T-cell (primary cell): ENCODE measurements around the gene C1orf116. TPM values are rescaled to one million over a fixed set of nuclear protein-coding genes. Genes with fewer than 3 reads are reported as not detected.

ENCODE experiments used
- ATAC-seq, 4 experiments: fragments of 200-7000 bp in 3 of 4; fragments of 150-1000 bp in 1 of 4; cut with Tn5 transposase; replicated peaks in 1 of 4; 1 replicate in 3 of 4; 2 replicates in 1 of 4; pipeline ENCODE4 v1.10.0; 2021; ENCODE audit warnings: moderate library complexity in 3 of 4, mild to moderate bottlenecking in 2 of 4, moderate number of reproducible peaks in 1 of 4
- CTCF ChIA-PET, 2 donors: fragments of 300-600 bp; sonication (Branson Sonifier 250); formaldehyde crosslinking; loops; one replicate each; lab custom pipeline; 2022; ENCODE audit warnings: antibody characterized with exemption in 2 of 2; lab: Charles Lee
- POLR2A ChIA-PET, 2 donors: fragments of 300-600 bp; sonication (Branson Sonifier 250); formaldehyde crosslinking; loops; one replicate each; lab custom pipeline; 2022; ENCODE audit warnings: antibody characterized with exemption in 2 of 2; lab: Charles Lee
- DNase-seq, 35 experiments: peaks; one replicate each; pipeline versions ENCODE4 v3.0.0 to v3.0.0-alpha.2; 2013 to 2023
- H3K27ac ChIP-seq: one replicate; pipeline ENCODE4 v1.5.1; 2013; ENCODE audit warnings: low read length
- H3K27me3 ChIP-seq, 2 experiments: replicated peaks in 1 of 2; 1 replicate in 1 of 2; 2 replicates in 1 of 2; pipeline versions ENCODE4 v1.6.1 to v1.7.0; 2013; ENCODE audit warnings: low read length in 1 of 2, mixed read lengths in 1 of 2; ENCODE audit not compliant: control insufficient read depth in 2 of 2, insufficient read depth in 2 of 2; ENCODE audit errors: extremely low read depth in 1 of 2
- H3K36me3 ChIP-seq, 2 donors: 1 replicate in 1 of 2; 2 replicates in 1 of 2; pipeline versions ENCODE4 v1.6.1 to v1.7.0; 2013; ENCODE audit warnings: low read length in 1 of 2; ENCODE audit not compliant: control insufficient read depth in 2 of 2, insufficient read depth in 1 of 2; ENCODE audit errors: extremely low read depth in 1 of 2
- H3K4me1 ChIP-seq, 2 experiments: 1 replicate in 1 of 2; 2 replicates in 1 of 2; pipeline versions ENCODE4 v1.6.1 to v1.7.0; 2013; ENCODE audit warnings: low read length in 2 of 2, mixed read lengths in 1 of 2; ENCODE audit not compliant: insufficient read depth in 2 of 2, control insufficient read depth in 1 of 2; ENCODE audit errors: extremely low read depth in 1 of 2
- H3K4me3 ChIP-seq, 2 donors: 1 replicate in 1 of 2; 2 replicates in 1 of 2; pipeline versions ENCODE4 v1.5.1 to v1.7.0; 2013; ENCODE audit warnings: mild to moderate bottlenecking in 2 of 2, low read length in 1 of 2, moderate library complexity in 1 of 2; ENCODE audit not compliant: control insufficient read depth in 1 of 2; ENCODE audit errors: extremely low read depth in 1 of 2
- H3K9me3 ChIP-seq: 2 replicates; pipeline ENCODE4 v1.7.0; 2013
- H3K27ac Mint-ChIP-seq, 2 donors: one replicate each; pipeline ENCODE4 v1.8.0; 2020 to 2021; ENCODE audit warnings: mild to moderate bottlenecking in 2 of 2, mixed read lengths in 2 of 2
- H3K27me3 Mint-ChIP-seq, 2 donors: one replicate each; pipeline ENCODE4 v1.8.0; 2021 to 2022; ENCODE audit warnings: mixed read lengths in 2 of 2
- H3K36me3 Mint-ChIP-seq: one replicate; pipeline ENCODE4 v1.8.0; 2021; ENCODE audit warnings: mixed read lengths
- H3K4me1 Mint-ChIP-seq, 3 donors: one replicate each; pipeline ENCODE4 v1.8.0; 2020 to 2022; ENCODE audit warnings: mixed read lengths in 3 of 3, mild to moderate bottlenecking in 1 of 3
- H3K4me3 Mint-ChIP-seq, 3 donors: one replicate each; pipeline ENCODE4 v1.8.0; 2020 to 2022; ENCODE audit warnings: mild to moderate bottlenecking in 3 of 3, mixed read lengths in 3 of 3, moderate library complexity in 3 of 3
- H3K9me3 Mint-ChIP-seq, 3 donors: one replicate each; pipeline ENCODE4 v1.8.0; 2020 to 2022; ENCODE audit warnings: mixed read lengths in 3 of 3
- WGBS: methylation state at CpG from one replicate; pipeline ENCODE4 v1.1.5; 2013; ENCODE audit warnings: missing lambda C conversion rate; ENCODE audit not compliant: insufficient coverage; 5-methylcytosine and 5-hydroxymethylcytosine counted together
- total RNA-seq, 35 experiments: library from RNA in 6 of 35; stranded (reverse) in 6 of 35; fragments of 120-200 nt in 1 of 35; gene quantifications; one replicate each; pipeline versions ENCODE4 v1.2.1 to v1.2.4 and lab custom pipeline; 2013 to 2026

The C1orf116 gene
- total RNA-seq, 5 donors from 2014 or later (not counting 1 experiment from before 2014, with no cell fraction given), result 0.08 to 0.29 (median 0.14) TPM

DNA sequence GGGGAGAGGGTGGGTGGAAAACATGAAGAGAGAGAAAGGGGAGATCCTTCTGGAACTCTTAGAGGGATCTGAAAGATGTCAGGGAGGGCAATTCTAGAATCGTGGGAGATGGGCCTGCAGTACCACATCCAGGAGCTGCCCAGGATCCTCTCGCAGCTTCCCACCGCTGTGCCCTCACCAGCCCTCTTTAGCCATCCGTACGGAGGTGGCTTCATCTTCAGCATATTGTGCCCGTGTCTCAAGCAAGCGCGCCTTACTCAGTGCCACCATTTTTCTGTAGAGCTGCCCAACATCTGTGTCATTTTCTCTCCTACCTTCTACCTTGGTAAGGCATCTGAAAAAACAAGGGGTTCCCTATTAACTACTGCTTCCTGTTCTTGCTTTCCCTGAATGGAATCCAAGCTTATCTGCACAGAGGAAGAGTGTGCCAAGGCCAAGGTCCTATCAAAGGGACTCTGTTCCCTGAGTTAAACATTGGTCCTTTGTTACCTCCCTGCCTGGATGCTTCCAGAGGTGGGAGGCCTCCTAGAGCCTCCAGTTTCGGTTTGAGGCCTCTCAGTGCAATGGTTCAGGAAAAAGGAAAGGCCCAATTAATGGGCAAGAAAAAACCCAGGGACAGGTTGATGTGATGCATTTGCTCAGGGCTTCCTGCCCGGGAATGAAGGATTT lies 23.2 kb downstream of the C1orf116 start:
- Histone ChIP-seq H3K27me3 (peaks cover 0 to 6% of the 10 kb centered on the region in 2 experiments), H3K27ac (no peak overlapping the region), H3K9me3 (no peaks in the 10 kb centered on the region), H3K36me3 (no peaks in the 10 kb centered on the region), H3K4me1 (no peaks in the 10 kb centered on the region), H3K4me3 (no peak overlapping the region)
- Mint-ChIP-seq H3K4me1 (peaks cover 1 to 6% (median 2%) of the 10 kb centered on the region in 3 donors), H3K27me3 (peaks cover 24 to 35% of the 10 kb centered on the region in 2 donors), H3K9me3 (no peaks in the 10 kb centered on the region), H3K36me3 (no peaks in the 10 kb centered on the region), H3K4me3 (no peak overlapping the region), H3K27ac (no peak overlapping the region)
- CTCF ChIA-PET, result no interaction called here
- POLR2A ChIA-PET, result no interaction called here
- ATAC-seq (no peak), DNase-seq (no peak)
- WGBS, result 89% methylated on average over 7 of the region's 10 CpGs

DNA sequence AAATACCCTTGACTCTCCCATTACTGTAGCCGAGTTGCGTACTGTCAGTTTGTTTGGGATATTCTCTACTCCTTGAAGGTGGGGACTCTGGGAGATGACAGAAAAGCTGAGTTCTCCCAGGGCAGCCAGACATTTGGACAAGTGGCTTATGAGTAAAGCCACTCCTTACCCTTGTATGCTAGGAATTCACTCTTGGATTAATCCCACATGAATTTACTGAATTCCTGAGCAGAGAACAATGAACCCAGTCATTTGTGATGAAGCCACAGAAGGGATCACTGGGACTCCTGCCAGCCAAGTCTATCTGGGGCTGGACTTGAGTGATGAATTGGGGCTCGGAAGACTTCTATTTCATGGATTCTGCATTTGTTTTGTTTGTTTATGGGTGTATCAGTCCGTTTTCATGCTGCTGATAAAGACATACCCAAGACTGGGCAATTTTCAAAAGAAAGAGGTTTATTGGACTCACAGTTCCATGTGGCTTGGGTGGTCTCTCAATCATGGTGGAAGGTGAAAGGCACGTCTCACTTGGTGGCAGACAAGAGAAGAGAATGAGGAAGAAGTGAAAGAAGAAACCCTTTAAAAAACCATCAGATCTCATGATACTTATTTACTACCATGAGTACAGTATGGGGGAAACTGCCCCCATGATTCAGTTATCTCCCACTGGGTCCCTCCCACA lies 25.1 kb downstream of the C1orf116 start:
- H3K36me3 ChIP-seq, result no peaks in the 10 kb centered on the region
- H3K27me3 ChIP-seq, result peaks cover 0 to 6% of the 10 kb centered on the region in 2 experiments
- POLR2A ChIA-PET, result no interaction called here

GRCh38 chr1:207006914-207007313 lies 25.6 kb downstream of the C1orf116 start:
- peaks cover 1 to 6% (median 2%) of the 10 kb centered on the region in 3 donors for H3K4me1 Mint-ChIP-seq
- WGBS, result 100% methylated on average over 1 of the region's 3 CpGs
- H3K27me3 Mint-ChIP-seq, result peaks cover 13 to 16% of the 10 kb centered on the region in 2 donors
- H3K9me3 ChIP-seq, result no peaks in the 10 kb centered on the region
- no peaks in the 10 kb centered on the region for H3K36me3 ChIP-seq
- CTCF ChIA-PET, result interaction anchor here in 1 of 2 donors (0.8 kb wide), 1 partner anchor 74 kb away, joined by 4 read pairs; no protein-coding TSS in a partner anchor
- H3K4me1 ChIP-seq, result no peaks in the 10 kb centered on the region
- peaks cover 0 to 6% of the 10 kb centered on the region in 2 experiments for H3K27me3 ChIP-seq
- no peak overlapping the region for H3K27ac Mint-ChIP-seq
- DNase-seq (no peak), ATAC-seq (no peak)
- H3K4me3 ChIP-seq, result no peak overlapping the region
- H3K36me3 Mint-ChIP-seq, result no peaks in the 10 kb centered on the region
- POLR2A ChIA-PET, result no interaction called here
- H3K9me3 Mint-ChIP-seq, result no peaks in the 10 kb centered on the region
- no peak overlapping the region for H3K4me3 Mint-ChIP-seq
- no peak overlapping the region for H3K27ac ChIP-seq

More for the DNA sequence above, 25.1 kb downstream of the C1orf116 start:
- peaks cover 1 to 6% (median 2%) of the 10 kb centered on the region in 3 donors for H3K4me1 Mint-ChIP-seq
- no peak overlapping the region for H3K27ac Mint-ChIP-seq
- H3K27me3 Mint-ChIP-seq, result peaks cover 17 to 22% of the 10 kb centered on the region in 2 donors
- 58% methylated on average over 2 of the region's 5 CpGs for WGBS
- H3K4me3 Mint-ChIP-seq, result no peak overlapping the region
- no peaks in the 10 kb centered on the region for H3K36me3 Mint-ChIP-seq
- Histone ChIP-seq H3K9me3 (no peaks in the 10 kb centered on the region), H3K4me1 (no peaks in the 10 kb centered on the region), H3K27ac (no peak overlapping the region), H3K4me3 (no peak overlapping the region)
- ATAC-seq, result no peak
- no peaks in the 10 kb centered on the region for H3K9me3 Mint-ChIP-seq
- CTCF ChIA-PET, result no interaction called here
- no peak for DNase-seq

- Mint-ChIP-seq H3K27me3 (peaks cover 13 to 14% of the 10 kb centered on the region in 2 donors), H3K9me3 (no peaks in the 10 kb centered on the region), H3K4me3 (no peak overlapping the region), H3K4me1 (peaks cover 1 to 6% (median 2%) of the 10 kb centered on the region in 3 donors), H3K27ac (no peak overlapping the region), H3K36me3 (no peaks in the 10 kb centered on the region)
- POLR2A ChIA-PET, result no interaction called here
- DNase-seq (no peak), ATAC-seq (no peak)
- H3K27me3 ChIP-seq, result peaks cover 0 to 6% of the 10 kb centered on the region in 2 experiments
- 70% methylated on average over 2 of the region's 3 CpGs for WGBS
- H3K27ac ChIP-seq, result no peak overlapping the region
- no peaks in the 10 kb centered on the region for H3K4me1 ChIP-seq
- CTCF ChIA-PET, result interaction anchor here in 1 of 2 donors (0.6 to 0.8 kb wide), 2 partner anchors 9 to 73 kb away, joined by 3 to 4 read pairs; no protein-coding TSS in a partner anchor
- no peaks in the 10 kb centered on the region for H3K36me3 ChIP-seq
- H3K4me3 ChIP-seq, result no peak overlapping the region
- H3K9me3 ChIP-seq, result no peaks in the 10 kb centered on the region
These were observed 26.5 kb downstream of the C1orf116 start for GRCh38 chr1:207006083-207006482.

GRCh38 chr1:207004931-207005830 lies 27.4 kb downstream of the C1orf116 start:
- Histone ChIP-seq H3K36me3 (no peaks in the 10 kb centered on the region), H3K27ac (no peak overlapping the region), H3K9me3 (no peaks in the 10 kb centered on the region), H3K27me3 (peaks cover 0 to 6% of the 10 kb centered on the region in 2 experiments), H3K4me1 (no peaks in the 10 kb centered on the region), H3K4me3 (no peak overlapping the region)
- peaks cover 1 to 6% (median 2%) of the 10 kb centered on the region in 3 donors for H3K4me1 Mint-ChIP-seq
- no peak overlapping the region for H3K4me3 Mint-ChIP-seq
- no peaks in the 10 kb centered on the region for H3K9me3 Mint-ChIP-seq
- 42% methylated on average over 7 of the region's 9 CpGs for WGBS
- peaks cover 13 to 14% of the 10 kb centered on the region in 2 donors for H3K27me3 Mint-ChIP-seq
- no peaks in the 10 kb centered on the region for H3K36me3 Mint-ChIP-seq
- H3K27ac Mint-ChIP-seq, result no peak overlapping the region
- DNase-seq, result peak in 21 of 35 experiments; percentile 7 to 60 (median 23)
- ATAC-seq, result peak; percentile 37 to 61 (median 52)
- ChIA-PET POLR2A (interaction anchor here in 1 of 2 donors (0.6 kb wide), 1 partner anchor 292 kb away, joined by 4 read pairs; no protein-coding TSS in a partner anchor), CTCF (interaction anchor here in 1 of 2 donors (0.6 to 1.5 kb wide), 4 partner anchors 8 to 120 kb away, joined by 3 to 5 read pairs (median 3); no protein-coding TSS in a partner anchor)
